Adrenal gland (tissue), 5 donors: ENCODE measurements around the gene PRMT7.

ENCODE experiments used
- CTCF ChIP-seq, 6 experiments: fragments of 450-650 bp in 4 of 6; fragments of 200-600 bp in 2 of 6; sonication (generic) in 1 of 6; IDR thresholded peaks; 1 replicate in 5 of 6; 2 replicates in 1 of 6; pipeline versions ENCODE4 v1.5.1 to v1.8.0; 2016 to 2021; ENCODE audit warnings: antibody characterized with exemption in 6 of 6, mild to moderate bottlenecking in 2 of 6, moderate library complexity in 1 of 6
- POLR2A ChIP-seq, 2 donors: fragments of 450-650 bp; IDR thresholded peaks; one replicate each; pipeline ENCODE4 v1.6.1; 2017; ENCODE audit warnings: antibody characterized with exemption in 2 of 2, mild to moderate bottlenecking in 2 of 2, moderate library complexity in 1 of 2
- donor health status: DM: no; HTN: no; CAD: no.

GRCh38 chr16:68346892-68347480 lies 36.2 kb downstream of the PRMT7 start:
- TF ChIP-seq CTCF (IDR thresholded peaks at IDR 0.05), result no peak
- no peak for TF ChIP-seq POLR2A (IDR thresholded peaks at IDR 0.05)
